ENCODE data around the gene FYCO1.

DNA sequence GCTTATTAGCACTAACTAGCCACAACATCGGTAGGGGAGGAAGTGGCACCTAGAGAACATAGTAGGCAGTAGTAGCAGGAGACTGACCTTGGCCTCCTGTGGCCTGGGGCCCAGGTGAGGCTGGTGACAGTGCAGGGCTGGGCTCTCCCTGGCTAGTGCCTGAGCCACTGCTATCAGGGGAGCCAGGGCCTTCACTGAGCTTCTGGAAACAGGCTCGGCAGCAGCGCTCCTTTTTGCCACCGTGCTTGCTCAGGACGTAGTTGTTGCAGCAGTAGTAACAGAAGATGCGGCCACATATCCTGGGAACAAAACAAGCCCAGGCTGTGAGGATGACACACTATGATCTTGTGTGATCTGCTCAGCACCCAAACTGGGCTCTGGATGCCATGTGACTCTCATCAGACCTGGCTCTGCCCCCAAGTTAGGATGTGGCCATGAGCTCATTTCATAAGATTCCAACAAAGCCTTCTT lies 37.3 kb downstream of the FYCO1 start:
- TF ChIP-seq, protein P1, sequence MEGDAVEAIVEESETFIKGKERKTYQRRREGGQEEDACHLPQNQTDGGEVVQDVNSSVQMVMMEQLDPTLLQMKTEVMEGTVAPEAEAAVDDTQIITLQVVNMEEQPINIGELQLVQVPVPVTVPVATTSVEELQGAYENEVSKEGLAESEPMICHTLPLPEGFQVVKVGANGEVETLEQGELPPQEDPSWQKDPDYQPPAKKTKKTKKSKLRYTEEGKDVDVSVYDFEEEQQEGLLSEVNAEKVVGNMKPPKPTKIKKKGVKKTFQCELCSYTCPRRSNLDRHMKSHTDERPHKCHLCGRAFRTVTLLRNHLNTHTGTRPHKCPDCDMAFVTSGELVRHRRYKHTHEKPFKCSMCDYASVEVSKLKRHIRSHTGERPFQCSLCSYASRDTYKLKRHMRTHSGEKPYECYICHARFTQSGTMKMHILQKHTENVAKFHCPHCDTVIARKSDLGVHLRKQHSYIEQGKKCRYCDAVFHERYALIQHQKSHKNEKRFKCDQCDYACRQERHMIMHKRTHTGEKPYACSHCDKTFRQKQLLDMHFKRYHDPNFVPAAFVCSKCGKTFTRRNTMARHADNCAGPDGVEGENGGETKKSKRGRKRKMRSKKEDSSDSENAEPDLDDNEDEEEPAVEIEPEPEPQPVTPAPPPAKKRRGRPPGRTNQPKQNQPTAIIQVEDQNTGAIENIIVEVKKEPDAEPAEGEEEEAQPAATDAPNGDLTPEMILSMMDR (conservative IDR thresholded peaks at IDR 0.05 in 1 of 2, IDR thresholded peaks at IDR 0.05 in 1 of 2; ENCODE audit: low read depth in 1 of 2, low read length in 2 of 2), result no peak
- TF ChIP-seq EZH2 (IDR thresholded peaks at IDR 0.05; ENCODE audit: low read length, missing control alignments), result no peak

Data from fibroblast of lung (primary cell).